H4 (cell line): ENCODE data around the gene TMEM140. TPM values are rescaled to one million over a fixed set of nuclear protein-coding genes. Genes with fewer than 3 reads are reported as not detected.

Experiments
- total RNA-seq: library from RNA; depleted of rRNA; stranded (reverse); fragments of >200 nt; shearing (Covaris generic); gene quantifications from 2 replicates; pipeline ENCODE4 v1.2.3, GENCODE V29; 2014; rRNA removed

The TMEM140 gene
- total RNA-seq, 1 experiment from 2014 or later, result 18.6 TPM

Other genes starting within 250 kb of the TMEM140 start
- 1.2 TPM in 1 of 2 replicates, not detected in the other for gene AGBL3, start 161.6 kb upstream of the TMEM140 start, total RNA-seq
- gene CYREN, start 22.6 kb downstream of the TMEM140 start, total RNA-seq, result 69.1 and 72.1 TPM in 2 replicates
- 2.8 and 3.6 TPM in 2 replicates for gene WDR91, start 63.5 kb downstream of the TMEM140 start, total RNA-seq
- gene STRA8, start 85.8 kb downstream of the TMEM140 start, total RNA-seq, result not detected in 2 replicates